Bronchial epithelial cell (primary cell): ENCODE measurements around the gene POMGNT2. TPM values are rescaled to one million over a fixed set of nuclear protein-coding genes. Genes with fewer than 3 reads are reported as not detected.

ENCODE experiments used
- DNase-seq: peaks from one replicate; pipeline ENCODE4 v3.0.0-alpha.2; 2010; ENCODE audit warnings: low read depth
- FAIRE-seq: peaks from 2 replicates; lab custom pipeline; 2011; peaks lifted over from hg19 to GRCh38; lab: Jason Lieb, UNC
- H3K27me3 ChIP-seq: 2 replicates; pipeline ENCODE4 v1.5.1; 2011; ENCODE audit warnings: low read length; ENCODE audit not compliant: control insufficient read depth, insufficient read depth
- H3K36me3 ChIP-seq: 2 replicates; pipeline ENCODE4 v1.5.1; 2011; ENCODE audit warnings: low read length; ENCODE audit not compliant: control insufficient read depth, insufficient read depth
- H3K4me3 ChIP-seq: 2 replicates; pipeline ENCODE4 v1.5.1; 2011; ENCODE audit warnings: mild to moderate bottlenecking, low read depth, low read length, control low read depth
- CTCF ChIP-seq: IDR thresholded peaks from 2 replicates; pipeline ENCODE4 v1.5.1; 2011; ENCODE audit warnings: mild to moderate bottlenecking, moderate library complexity, low read length, control low read depth, inconsistent platforms; ENCODE audit not compliant: insufficient read depth, severe bottlenecking
- total RNA-seq: library from RNA; depleted of rRNA; stranded (reverse); fragments of >200 nt; gene quantifications from 2 replicates; pipeline ENCODE4 v1.2.1, GENCODE V29; 2014

POMGNT2 gene
- total RNA-seq, 1 donor from 2014 or later: 8.2 TPM

GRCh38 chr3:43036621-43037423 is 69.1 kb downstream of the POMGNT2 start:
- FAIRE-seq: no peak
- Histone ChIP-seq H3K4me3 (no peak overlapping the region), H3K27me3 (peaks cover 2% of the 10 kb centered on the region), H3K36me3 (no peaks in the 10 kb centered on the region)
- no peak for TF ChIP-seq CTCF
- DNase-seq: no peak

GRCh38 chr3:43035801-43036365 is 70.0 kb downstream of the POMGNT2 start:
- FAIRE-seq (no peak), DNase-seq (no peak)
- Histone ChIP-seq H3K27me3 (peaks cover 2% of the 10 kb centered on the region), H3K36me3 (no peaks in the 10 kb centered on the region), H3K4me3 (no peak overlapping the region)
- TF ChIP-seq CTCF: no peak

GRCh38 chr3:43034911-43035310 is 71.0 kb downstream of the POMGNT2 start:
- Histone ChIP-seq H3K4me3 (no peak overlapping the region), H3K27me3 (peaks cover 2% of the 10 kb centered on the region), H3K36me3 (no peaks in the 10 kb centered on the region)
- no peak for FAIRE-seq
- DNase-seq: no peak
- no peak for TF ChIP-seq CTCF

GRCh38 chr3:43034200-43034599 is 71.7 kb downstream of the POMGNT2 start:
- no peak overlapping the region for H3K4me3 ChIP-seq
- FAIRE-seq (no peak), DNase-seq (no peak)
- peaks cover 2% of the 10 kb centered on the region for H3K27me3 ChIP-seq
- TF ChIP-seq CTCF: no peak
- H3K36me3 ChIP-seq: no peaks in the 10 kb centered on the region

GRCh38 chr3:43032646-43033628 is 72.9 kb downstream of the POMGNT2 start:
- no peak for TF ChIP-seq CTCF
- H3K36me3 ChIP-seq: no peaks in the 10 kb centered on the region
- H3K4me3 ChIP-seq: no peak overlapping the region
- H3K27me3 ChIP-seq: peaks cover 2% of the 10 kb centered on the region
- DNase-seq (no peak), FAIRE-seq (no peak)
